WTC11 (cell line): ENCODE measurements around the gene CTNND1. TPM values are rescaled to one million over a fixed set of nuclear protein-coding genes. Genes with fewer than 3 reads are reported as not detected.

Source experiments
- ATAC-seq: fragments of 200-7000 bp; cut with Tn5 transposase; 2 replicates; pipeline ENCODE4 v1.10.0; 2021; ENCODE audit warnings: mild to moderate bottlenecking, moderate library complexity
- Bru-seq: library from RNA; stranded (reverse); fragments of 400-500 nt; gene quantifications from one replicate; lab custom pipeline; 2021; lab: Mats Ljungman, UMichigan
- CTCF ChIA-PET: fragments of 300-600 bp; sonication (Branson Sonifier 250); formaldehyde crosslinking; loops from one replicate; lab custom pipeline; 2021; ENCODE audit warnings: antibody characterized with exemption; lab: Charles Lee
- POLR2A ChIA-PET: fragments of 350-600 bp; sonication (Branson Sonifier 250); formaldehyde crosslinking; loops from one replicate; lab custom pipeline; 2021; ENCODE audit warnings: antibody characterized with exemption; lab: Charles Lee
- DNase-seq: peaks from one replicate; pipeline ENCODE4 v3.0.0; 2021; ENCODE audit warnings: low spot score
- H3K27ac Mint-ChIP-seq: 2 replicates; pipeline ENCODE4 v1.8.0; 2021; ENCODE audit warnings: mixed read lengths
- H3K27me3 Mint-ChIP-seq: 2 replicates; pipeline ENCODE4 v1.8.0; 2021; ENCODE audit warnings: low read depth, mild to moderate bottlenecking, moderate library complexity, mixed read lengths
- H3K36me3 Mint-ChIP-seq: 2 replicates; pipeline ENCODE4 v1.8.0; 2021; ENCODE audit warnings: mixed read lengths
- H3K4me1 Mint-ChIP-seq: 2 replicates; pipeline ENCODE4 v1.8.0; 2022; ENCODE audit warnings: mixed read lengths
- H3K4me3 Mint-ChIP-seq: 2 replicates; pipeline ENCODE4 v1.8.0; 2021; ENCODE audit warnings: mild to moderate bottlenecking, moderate library complexity, mixed read lengths
- H3K9me3 Mint-ChIP-seq: 2 replicates; pipeline ENCODE4 v1.8.0; 2021; ENCODE audit warnings: mixed read lengths
- CBFB ChIP-seq: sonication (generic); formaldehyde crosslinking; IDR thresholded peaks from 2 replicates; pipeline ENCODE4 v1.8.1; 2022; ENCODE audit warnings: mild to moderate bottlenecking, low read depth, missing genetic modification reagents
- CREM ChIP-seq: sonication (generic); formaldehyde crosslinking; IDR thresholded peaks from 2 replicates; pipeline ENCODE4 v1.8.1; 2022; ENCODE audit warnings: mild to moderate bottlenecking, missing genetic modification reagents, moderate library complexity
- E2F1 ChIP-seq: sonication (generic); formaldehyde crosslinking; IDR thresholded peaks from 2 replicates; pipeline ENCODE4 v1.8.0; 2022; ENCODE audit warnings: mild to moderate bottlenecking, missing genetic modification reagents
- E2F5 ChIP-seq: sonication (generic); formaldehyde crosslinking; IDR thresholded peaks from 2 replicates; pipeline ENCODE4 v1.8.1; 2022; ENCODE audit warnings: mild to moderate bottlenecking, moderate library complexity, missing genetic modification reagents
- ETV6 ChIP-seq: sonication (generic); formaldehyde crosslinking; IDR thresholded peaks from 2 replicates; pipeline ENCODE4 v1.8.1; 2022; ENCODE audit warnings: mild to moderate bottlenecking, missing genetic modification reagents
- GABPB1 ChIP-seq: sonication (generic); formaldehyde crosslinking; IDR thresholded peaks from 2 replicates; pipeline ENCODE4 v1.8.1; 2023; ENCODE audit warnings: mild to moderate bottlenecking, missing genetic modification reagents
- GRHL2 ChIP-seq: fragments of 250-450 bp; sonication (Bioruptor Pico); IDR thresholded peaks from 2 replicates; pipeline ENCODE4 v1.8.0; 2022; ENCODE audit warnings: mild to moderate bottlenecking, moderate library complexity; ENCODE audit not compliant: insufficient replicate concordance, severe bottlenecking
- MYBL2 ChIP-seq: sonication (generic); formaldehyde crosslinking; IDR thresholded peaks from 2 replicates; pipeline ENCODE4 v1.8.1; 2023; ENCODE audit warnings: mild to moderate bottlenecking, moderate library complexity, missing genetic modification reagents
- NFYB ChIP-seq: sonication (generic); formaldehyde crosslinking; conservative IDR thresholded peaks from 2 replicates; pipeline ENCODE4 v1.8.0; 2022; ENCODE audit warnings: low read depth, missing genetic modification reagents
- TCF7 ChIP-seq: sonication (generic); formaldehyde crosslinking; IDR thresholded peaks from 2 replicates; pipeline ENCODE4 v1.8.0; 2022; ENCODE audit warnings: mild to moderate bottlenecking, low read depth, missing genetic modification reagents, moderate library complexity
- ZNF138 ChIP-seq: sonication (generic); formaldehyde crosslinking; conservative IDR thresholded peaks from 2 replicates; pipeline ENCODE4 v1.8.1; 2022; ENCODE audit warnings: mild to moderate bottlenecking, moderate library complexity, missing genetic modification reagents
- ZNF423 ChIP-seq: fragments of 250-450 bp; sonication (Bioruptor Pico); IDR thresholded peaks from 2 replicates; pipeline ENCODE4 v2.1.2; 2022; ENCODE audit warnings: mild to moderate bottlenecking, moderate library complexity
- long read RNA-seq, 3 experiments: library from RNA in 1 of 3; library from capped mRNA in 1 of 3; library from polyadenylated mRNA in 1 of 3; unstranded in 2 of 3; stranded (forward) in 1 of 3; transcript quantifications; one replicate each; pipeline ENCODE4 v2.0.0, GENCODE V29; 2021
- total RNA-seq: library from RNA; stranded (reverse); gene quantifications from 3 replicates; pipeline ENCODE4 v1.2.3, GENCODE V29; 2021
- TF ChIP-seq, protein P1 (sequence below): sonication (generic); formaldehyde crosslinking; IDR thresholded peaks from 2 replicates; pipeline ENCODE4 v1.8.0; 2022; ENCODE audit warnings: missing genetic modification reagents
- TF ChIP-seq, protein P2 (sequence below): fragments of 250-450 bp; sonication (Bioruptor Pico); IDR thresholded peaks from 2 replicates; pipeline ENCODE4 v1.9.0; 2021; ENCODE audit warnings: moderate library complexity, mild to moderate bottlenecking, inconsistent platforms, borderline replicate concordance
- TF ChIP-seq, protein P3 (sequence below): sonication (generic); formaldehyde crosslinking; IDR thresholded peaks from 2 replicates; pipeline ENCODE4 v1.8.1; 2023; ENCODE audit warnings: mild to moderate bottlenecking, moderate library complexity, missing genetic modification reagents
- TF ChIP-seq, protein P4 (sequence below): sonication (generic); formaldehyde crosslinking; conservative IDR thresholded peaks from 2 replicates; pipeline ENCODE4 v1.8.1; 2023; ENCODE audit warnings: mild to moderate bottlenecking, low read depth, missing genetic modification reagents, moderate library complexity

The CTNND1 gene
- total RNA-seq (164 to 165 TPM (median 164 TPM) in 3 replicates), Bru-seq, nascent RNA (percentile 93 among the genes with signal in this experiment)
- long read RNA-seq, experiment 1, full-length matches to known transcripts = 361 of 715 reads
- long read RNA-seq, experiment 1, partial matches to known transcripts = 193 of 715 reads
- long read RNA-seq, experiment 1, other reads (novel, unspliced or antisense) = 161 of 715 reads
- long read RNA-seq, experiment 2, full-length matches to known transcripts = 31 of 191 reads
- long read RNA-seq, experiment 2, partial matches to known transcripts = 127 of 191 reads
- long read RNA-seq, experiment 2, other reads (novel, unspliced or antisense) = 33 of 191 reads
- long read RNA-seq, experiment 3, full-length matches to known transcripts = 2 of 8 reads
- long read RNA-seq, experiment 3, partial matches to known transcripts = 4 of 8 reads
- long read RNA-seq, experiment 3, other reads (novel, unspliced or antisense) = 2 of 8 reads

- Mint-ChIP-seq H3K4me3 (peak within 1 kb of the TSS; percentile 99), H3K4me1 (peaks cover 34% of the 10 kb centered on the region), H3K9me3 (peaks cover 3% of the 10 kb centered on the region), H3K27me3 (no peaks in the 10 kb centered on the region), H3K27ac (peak within 1 kb of the TSS; percentile 100), H3K36me3 (peaks cover 12% of the 10 kb centered on the region)
- peak; percentile 96 for ATAC-seq
- TF ChIP-seq ETV6 (CRISPR knock-in tag) (peak; percentile 39; the same call in 1 of the 2 replicates), NFYB (peak; percentile 73), TCF7 (CRISPR knock-in tag) (no peak), E2F1 (CRISPR knock-in tag) (no peak), CREM (CRISPR knock-in tag) (no peak)
- TF ChIP-seq, protein P1, sequence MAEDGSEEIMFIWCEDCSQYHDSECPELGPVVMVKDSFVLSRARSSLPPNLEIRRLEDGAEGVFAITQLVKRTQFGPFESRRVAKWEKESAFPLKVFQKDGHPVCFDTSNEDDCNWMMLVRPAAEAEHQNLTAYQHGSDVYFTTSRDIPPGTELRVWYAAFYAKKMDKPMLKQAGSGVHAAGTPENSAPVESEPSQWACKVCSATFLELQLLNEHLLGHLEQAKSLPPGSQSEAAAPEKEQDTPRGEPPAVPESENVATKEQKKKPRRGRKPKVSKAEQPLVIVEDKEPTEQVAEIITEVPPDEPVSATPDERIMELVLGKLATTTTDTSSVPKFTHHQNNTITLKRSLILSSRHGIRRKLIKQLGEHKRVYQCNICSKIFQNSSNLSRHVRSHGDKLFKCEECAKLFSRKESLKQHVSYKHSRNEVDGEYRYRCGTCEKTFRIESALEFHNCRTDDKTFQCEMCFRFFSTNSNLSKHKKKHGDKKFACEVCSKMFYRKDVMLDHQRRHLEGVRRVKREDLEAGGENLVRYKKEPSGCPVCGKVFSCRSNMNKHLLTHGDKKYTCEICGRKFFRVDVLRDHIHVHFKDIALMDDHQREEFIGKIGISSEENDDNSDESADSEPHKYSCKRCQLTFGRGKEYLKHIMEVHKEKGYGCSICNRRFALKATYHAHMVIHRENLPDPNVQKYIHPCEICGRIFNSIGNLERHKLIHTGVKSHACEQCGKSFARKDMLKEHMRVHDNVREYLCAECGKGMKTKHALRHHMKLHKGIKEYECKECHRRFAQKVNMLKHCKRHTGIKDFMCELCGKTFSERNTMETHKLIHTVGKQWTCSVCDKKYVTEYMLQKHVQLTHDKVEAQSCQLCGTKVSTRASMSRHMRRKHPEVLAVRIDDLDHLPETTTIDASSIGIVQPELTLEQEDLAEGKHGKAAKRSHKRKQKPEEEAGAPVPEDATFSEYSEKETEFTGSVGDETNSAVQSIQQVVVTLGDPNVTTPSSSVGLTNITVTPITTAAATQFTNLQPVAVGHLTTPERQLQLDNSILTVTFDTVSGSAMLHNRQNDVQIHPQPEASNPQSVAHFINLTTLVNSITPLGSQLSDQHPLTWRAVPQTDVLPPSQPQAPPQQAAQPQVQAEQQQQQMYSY (CRISPR knock-in tag) = peak; percentile 39; the same call in 1 of the 2 replicates
- ChIA-PET POLR2A (interaction anchor here (0.5 to 8.2 kb wide), 15 partner anchors 9 to 556 kb away, joined by 3 to 188 read pairs (median 3); partner anchors contain the start of gene SELENOH), CTCF (interaction anchor here (0.7 to 8.0 kb wide), 8 partner anchors 10 to 416 kb away, joined by 3 to 110 read pairs (median 6); partner anchors contain the start of gene BTBD18)
- peak; percentile 74 for DNase-seq
Observed at GRCh38 chr11:57761301-57762234, at the start of gene CTNND1. Gene CTNND1 (plus strand): TSS chr11:57761802. CDS start chr11:57791479, 29,677 bp downstream.

DNA sequence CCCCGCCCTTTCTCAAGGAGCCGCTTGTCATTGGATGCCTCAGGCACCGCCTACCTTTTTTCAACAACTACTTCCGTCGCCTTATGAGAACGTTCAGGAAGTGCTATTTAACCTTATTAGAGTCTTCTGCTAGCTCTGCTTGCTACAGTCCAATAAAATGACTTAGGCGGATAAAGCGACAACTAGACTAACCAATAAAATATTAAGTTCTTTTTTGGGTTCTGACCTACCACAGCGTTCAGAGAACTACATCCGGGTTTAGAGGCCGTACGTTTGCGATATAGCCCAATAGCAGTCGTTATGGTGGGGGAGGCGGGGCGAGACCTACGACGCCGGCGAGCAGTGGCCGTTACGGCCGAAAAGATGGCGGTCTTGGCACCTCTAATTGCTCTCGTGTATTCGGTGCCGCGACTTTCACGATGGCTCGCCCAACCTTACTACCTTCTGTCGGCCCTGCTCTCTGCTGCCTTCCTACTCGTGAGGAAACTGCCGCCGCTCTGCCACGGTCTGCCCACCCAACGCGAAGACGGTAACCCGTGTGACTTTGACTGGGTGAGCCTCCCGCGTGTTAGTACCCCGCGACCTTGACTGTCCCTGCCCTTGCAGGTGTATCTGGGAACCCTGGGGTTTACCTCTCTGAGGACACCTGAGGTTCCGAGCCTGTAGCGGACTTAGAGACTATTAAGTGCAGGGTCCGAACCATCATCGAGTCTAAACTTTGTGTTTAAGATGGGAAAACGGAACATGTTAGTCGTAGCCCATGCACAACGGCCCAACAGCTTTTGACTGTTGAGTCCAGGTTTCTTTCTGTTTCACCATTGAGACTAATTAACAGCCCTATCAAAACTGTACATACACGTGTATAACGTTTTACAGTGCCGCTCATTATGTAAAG lies 49.1 kb upstream of the CTNND1 start, which contains the start of gene TMX2:
TMX2 (plus strand) TSS at position 338 of the 895 bp plus-strand sequence; CDS start at position 364, 26 bp downstream.
- DNase-seq (peak; percentile 89), ATAC-seq (peak; percentile 88)
- ChIA-PET CTCF (interaction anchor here (0.7 to 4.2 kb wide), 7 partner anchors 17 to 811 kb away, joined by 3 to 31 read pairs (median 4); partner anchors contain the start of gene RTN4RL2), POLR2A (interaction anchor here (0.5 to 1.7 kb wide), 18 partner anchors 10 to 882 kb away, joined by 3 to 8 read pairs (median 4); partner anchors contain the start of gene SELENOH)
- H3K27ac Mint-ChIP-seq = peak within 1 kb of the TSS; percentile 99
- peaks cover 26% of the 10 kb centered on the region for H3K4me1 Mint-ChIP-seq
- H3K9me3 Mint-ChIP-seq = no peaks in the 10 kb centered on the region
- H3K36me3 Mint-ChIP-seq = peaks cover 24% of the 10 kb centered on the region
- peak within 1 kb of the TSS; percentile 100 for H3K4me3 Mint-ChIP-seq
- no peaks in the 10 kb centered on the region for H3K27me3 Mint-ChIP-seq
- TF ChIP-seq ZNF423 (CRISPR knock-in tag) (no peak), GRHL2 (CRISPR knock-in tag) (no peak), GABPB1 (no peak), CBFB (CRISPR knock-in tag) (no peak), ZNF138 (CRISPR knock-in tag) (no peak), MYBL2 (peak; percentile 83; the same call in 1 of the 2 replicates), E2F5 (CRISPR knock-in tag) (no peak)
- TF ChIP-seq, protein P2, sequence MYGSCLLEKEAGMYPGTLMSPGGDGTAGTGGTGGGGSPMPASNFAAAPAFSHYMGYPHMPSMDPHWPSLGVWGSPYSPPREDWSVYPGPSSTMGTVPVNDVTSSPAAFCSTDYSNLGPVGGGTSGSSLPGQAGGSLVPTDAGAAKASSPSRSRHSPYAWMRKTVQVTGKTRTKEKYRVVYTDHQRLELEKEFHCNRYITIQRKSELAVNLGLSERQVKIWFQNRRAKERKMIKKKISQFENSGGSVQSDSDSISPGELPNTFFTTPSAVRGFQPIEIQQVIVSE = no peak
- TF ChIP-seq, protein P3, sequence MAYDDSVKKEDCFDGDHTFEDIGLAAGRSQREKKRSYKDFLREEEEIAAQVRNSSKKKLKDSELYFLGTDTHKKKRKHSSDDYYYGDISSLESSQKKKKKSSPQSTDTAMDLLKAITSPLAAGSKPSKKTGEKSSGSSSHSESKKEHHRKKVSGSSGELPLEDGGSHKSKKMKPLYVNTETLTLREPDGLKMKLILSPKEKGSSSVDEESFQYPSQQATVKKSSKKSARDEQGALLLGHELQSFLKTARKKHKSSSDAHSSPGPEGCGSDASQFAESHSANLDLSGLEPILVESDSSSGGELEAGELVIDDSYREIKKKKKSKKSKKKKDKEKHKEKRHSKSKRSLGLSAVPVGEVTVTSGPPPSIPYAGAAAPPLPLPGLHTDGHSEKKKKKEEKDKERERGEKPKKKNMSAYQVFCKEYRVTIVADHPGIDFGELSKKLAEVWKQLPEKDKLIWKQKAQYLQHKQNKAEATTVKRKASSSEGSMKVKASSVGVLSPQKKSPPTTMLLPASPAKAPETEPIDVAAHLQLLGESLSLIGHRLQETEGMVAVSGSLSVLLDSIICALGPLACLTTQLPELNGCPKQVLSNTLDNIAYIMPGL = peak; percentile 66; the same call in 1 of the 2 replicates
- TF ChIP-seq, protein P4, sequence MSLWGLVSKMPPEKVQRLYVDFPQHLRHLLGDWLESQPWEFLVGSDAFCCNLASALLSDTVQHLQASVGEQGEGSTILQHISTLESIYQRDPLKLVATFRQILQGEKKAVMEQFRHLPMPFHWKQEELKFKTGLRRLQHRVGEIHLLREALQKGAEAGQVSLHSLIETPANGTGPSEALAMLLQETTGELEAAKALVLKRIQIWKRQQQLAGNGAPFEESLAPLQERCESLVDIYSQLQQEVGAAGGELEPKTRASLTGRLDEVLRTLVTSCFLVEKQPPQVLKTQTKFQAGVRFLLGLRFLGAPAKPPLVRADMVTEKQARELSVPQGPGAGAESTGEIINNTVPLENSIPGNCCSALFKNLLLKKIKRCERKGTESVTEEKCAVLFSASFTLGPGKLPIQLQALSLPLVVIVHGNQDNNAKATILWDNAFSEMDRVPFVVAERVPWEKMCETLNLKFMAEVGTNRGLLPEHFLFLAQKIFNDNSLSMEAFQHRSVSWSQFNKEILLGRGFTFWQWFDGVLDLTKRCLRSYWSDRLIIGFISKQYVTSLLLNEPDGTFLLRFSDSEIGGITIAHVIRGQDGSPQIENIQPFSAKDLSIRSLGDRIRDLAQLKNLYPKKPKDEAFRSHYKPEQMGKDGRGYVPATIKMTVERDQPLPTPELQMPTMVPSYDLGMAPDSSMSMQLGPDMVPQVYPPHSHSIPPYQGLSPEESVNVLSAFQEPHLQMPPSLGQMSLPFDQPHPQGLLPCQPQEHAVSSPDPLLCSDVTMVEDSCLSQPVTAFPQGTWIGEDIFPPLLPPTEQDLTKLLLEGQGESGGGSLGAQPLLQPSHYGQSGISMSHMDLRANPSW (CRISPR knock-in tag) = no peak
